EH (cell line): ENCODE measurements around the gene KMT2C.
"Not testable (repeated sequence)": the region's sequence is repeated elsewhere in the genome, so short reads cannot be mapped to it uniquely, and the experiment has no call there.

Experiments used
- DNase-seq: peaks from one replicate; pipeline ENCODE4 v3.0.0-alpha.2; 2015; ENCODE audit warnings: low read depth

The KMT2C gene

DNA sequence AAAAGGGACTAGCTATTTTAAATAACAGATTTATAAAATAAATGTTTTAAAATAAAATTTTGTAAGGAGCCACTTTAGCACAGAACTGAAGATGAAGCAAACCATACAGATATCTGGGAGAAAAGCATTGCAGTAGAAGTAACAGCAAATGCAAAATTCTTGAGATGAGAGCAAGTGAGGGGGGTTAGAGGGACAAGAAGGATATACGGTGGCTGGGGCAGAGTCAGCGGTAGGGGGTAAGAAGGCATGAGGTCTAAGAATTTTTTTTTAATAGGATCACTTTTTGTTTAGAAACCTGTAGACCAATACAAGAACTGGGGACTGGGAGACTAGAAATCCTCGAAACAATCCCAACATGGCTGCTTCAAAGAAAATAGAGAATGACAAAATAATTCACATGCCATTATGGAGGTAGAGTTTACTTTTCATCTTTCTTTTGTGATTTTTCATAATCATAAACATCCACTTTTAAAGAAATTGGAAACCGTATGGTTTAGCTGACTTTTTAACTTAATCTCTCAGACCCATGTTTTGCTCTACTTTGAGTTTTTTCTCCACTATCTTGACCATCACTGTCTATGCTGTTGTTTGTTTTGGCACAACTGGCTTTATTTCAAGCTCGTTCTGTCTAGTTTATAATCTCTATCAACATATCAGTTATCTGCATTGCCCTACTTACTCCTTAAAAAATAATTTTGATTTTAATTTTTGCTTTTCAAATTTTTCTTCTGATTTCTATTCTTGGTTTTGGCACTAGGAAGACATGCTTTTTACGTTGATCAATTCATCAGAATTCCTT, 73.5 kb downstream of the KMT2C start:
- DNase-seq = no peak

DNA sequence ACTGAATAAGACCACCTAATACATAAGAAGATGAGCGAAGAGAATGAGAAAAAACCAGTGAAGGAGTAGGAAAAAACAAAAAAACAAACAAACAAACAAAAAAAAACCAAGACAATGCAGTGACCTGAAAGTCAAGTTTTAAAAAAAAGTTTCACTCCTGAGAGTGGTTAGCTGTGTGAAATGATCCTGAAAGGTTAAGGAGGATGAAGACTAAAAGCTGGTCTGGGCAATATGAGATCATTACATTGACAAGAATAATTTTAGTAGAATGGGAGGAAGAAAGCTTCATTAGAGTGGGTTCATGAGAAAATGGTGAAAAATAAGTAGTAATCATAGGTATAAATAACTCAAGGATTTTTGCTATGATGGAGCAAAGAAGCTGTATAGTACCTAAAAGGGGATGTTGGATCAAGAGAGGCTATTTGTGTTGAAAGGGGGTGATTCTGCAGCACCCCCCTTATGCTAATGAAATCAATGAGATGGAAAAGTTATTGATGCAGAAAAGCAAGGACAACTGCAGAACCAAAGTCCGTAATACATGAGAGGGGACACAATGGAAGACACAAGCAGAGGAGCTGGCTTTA, 80.2 kb downstream of the KMT2C start:
- DNase-seq = no peak

DNA sequence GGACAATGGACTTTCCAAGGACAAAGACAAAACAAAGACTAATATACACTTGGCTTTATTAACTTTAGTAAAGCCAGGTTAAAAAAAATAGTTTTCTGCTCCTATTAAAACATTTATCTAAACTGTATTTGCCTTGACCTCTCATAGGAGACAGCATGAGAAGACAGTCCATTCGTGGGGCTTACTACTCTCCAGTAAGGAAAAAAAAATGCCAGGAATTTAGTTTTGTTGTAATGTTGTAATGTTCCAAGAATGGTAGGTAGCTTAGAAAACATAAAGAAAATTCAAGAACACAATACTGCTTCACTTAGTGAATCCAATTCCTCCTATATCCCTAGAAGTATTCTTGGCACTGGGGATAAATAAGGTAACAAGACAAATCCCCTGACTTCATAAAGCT, 81.7 kb downstream of the KMT2C start:
- peak; percentile 74 for DNase-seq

DNA sequence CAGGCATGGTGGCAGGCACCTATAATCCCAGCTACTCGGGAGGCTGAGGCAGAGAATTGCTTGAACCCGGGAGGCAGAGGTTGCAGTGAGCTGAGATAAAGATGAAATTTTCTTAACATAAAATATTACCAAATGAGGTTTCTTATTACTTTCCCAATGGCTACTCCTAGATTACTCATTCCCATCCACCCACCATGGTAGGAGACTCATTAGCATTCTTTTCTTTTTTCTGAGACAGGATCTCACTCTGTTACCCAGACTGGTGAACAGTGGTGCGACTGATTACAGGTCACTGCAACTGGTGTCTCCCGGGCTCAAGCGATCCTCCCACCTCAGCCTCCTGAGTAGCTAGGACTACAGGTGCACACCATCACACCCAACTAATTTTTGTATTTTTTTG, 82.5 kb downstream of the KMT2C start:
- peak; percentile 23 for DNase-seq

DNA sequence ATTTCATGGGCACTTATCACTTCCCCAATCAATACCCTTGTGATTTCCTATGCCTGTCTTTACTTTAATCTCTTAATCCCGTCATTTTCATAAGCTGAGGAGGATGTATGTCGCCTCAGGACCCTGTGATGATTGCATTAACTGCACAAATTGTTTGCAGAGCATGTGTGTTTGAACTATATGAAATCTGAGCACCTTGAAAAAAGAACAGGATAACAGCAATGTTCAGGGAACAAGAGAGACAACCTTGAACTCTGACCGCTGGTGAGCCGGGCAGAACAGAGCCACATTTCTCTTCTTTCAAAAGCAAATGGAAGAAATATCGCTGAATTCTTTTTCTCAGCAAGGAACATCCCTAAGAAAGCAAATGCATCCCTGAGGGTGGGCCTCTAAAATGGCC, 84.1 kb downstream of the KMT2C start:
- not testable (repeated sequence) for DNase-seq

DNA sequence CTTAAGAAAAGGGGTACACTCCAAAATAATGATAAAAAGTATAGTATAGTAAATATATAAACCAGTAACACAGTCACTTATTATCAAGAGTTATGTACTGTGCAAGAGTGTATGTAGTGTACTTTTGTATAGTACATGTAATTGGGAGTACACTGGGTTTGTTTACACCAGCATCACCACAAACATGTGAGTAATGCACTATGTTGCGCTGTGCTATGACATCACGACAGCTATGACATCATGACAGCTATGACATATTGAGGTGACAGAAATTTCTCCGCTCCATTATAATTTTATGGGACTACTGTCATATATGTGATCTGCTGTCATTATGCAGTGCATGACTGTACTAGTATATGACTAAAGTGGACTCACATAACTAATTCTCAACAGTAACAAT, 84.6 kb downstream of the KMT2C start:
- DNase-seq = no peak

DNA sequence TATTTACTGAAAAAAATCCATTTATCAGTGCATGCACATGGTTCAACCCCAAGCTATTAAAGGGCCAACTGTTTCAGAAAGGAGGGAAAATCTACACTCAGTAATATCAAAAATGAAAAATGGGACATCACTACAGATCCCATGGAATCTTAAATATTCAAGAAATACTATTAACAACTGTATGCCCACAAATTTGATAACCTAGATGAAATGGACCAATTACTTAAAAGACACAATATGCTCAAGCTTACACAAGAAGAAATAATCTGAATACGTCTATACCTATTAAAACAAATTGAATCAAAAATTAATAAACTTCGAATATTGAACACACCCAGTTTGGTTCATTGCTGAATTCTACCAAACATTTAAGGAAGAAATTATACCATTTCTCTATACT, 87.9 kb downstream of the KMT2C start:
- no peak for DNase-seq

DNA sequence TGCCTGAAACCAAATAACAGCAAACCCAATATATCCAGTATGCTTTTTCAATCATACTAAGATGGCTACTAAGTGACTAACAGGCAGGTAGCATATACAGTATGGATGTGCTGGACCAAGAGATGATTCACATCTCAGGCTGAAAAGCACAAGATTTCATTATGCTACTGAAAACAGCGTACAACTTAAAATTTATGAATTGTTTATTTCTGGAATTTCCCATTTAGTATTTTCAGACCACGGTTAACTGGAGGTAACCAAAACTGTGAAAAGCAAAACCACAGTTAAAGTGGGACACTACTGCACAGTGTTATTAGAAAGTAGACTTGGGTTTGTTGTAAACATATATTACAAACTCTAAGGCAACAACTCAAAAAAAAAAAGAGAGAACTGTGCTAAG, 91.5 kb downstream of the KMT2C start:
- DNase-seq = no peak

DNA sequence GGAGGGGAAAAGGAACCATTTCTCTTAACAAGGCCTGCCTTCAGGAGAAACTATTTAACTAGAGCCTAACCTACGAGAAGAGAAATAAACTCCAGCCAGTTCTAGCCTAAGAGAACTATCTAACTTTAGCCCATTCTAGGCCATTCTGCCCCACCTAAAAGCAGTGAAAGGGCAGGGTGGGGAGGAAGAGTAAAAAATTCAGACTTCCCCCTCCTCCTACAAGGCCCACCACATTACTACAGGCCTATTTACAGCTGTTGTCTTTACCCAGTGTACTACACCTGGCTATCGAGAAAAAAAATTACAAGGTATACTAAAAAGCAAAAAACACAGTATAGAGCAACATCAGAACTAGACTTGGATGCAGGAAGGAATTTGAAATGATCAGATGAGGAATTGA, 93.0 kb downstream of the KMT2C start:
- no peak for DNase-seq

DNA sequence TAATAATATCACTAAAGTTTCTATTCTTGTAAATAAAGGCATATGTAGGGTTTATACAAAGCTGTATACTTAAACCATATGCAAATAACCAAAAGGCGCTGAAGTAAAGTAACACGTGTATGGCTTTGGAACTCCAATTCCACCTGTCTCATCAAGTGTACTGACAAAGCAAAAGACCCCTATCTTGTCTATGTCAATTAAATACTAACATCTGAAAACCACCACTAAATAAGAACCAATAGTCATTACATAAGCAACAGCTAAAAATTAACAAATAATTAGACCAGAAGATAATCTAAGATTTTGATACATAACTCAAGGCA, 93.9 kb downstream of the KMT2C start:
- no peak for DNase-seq

DNA sequence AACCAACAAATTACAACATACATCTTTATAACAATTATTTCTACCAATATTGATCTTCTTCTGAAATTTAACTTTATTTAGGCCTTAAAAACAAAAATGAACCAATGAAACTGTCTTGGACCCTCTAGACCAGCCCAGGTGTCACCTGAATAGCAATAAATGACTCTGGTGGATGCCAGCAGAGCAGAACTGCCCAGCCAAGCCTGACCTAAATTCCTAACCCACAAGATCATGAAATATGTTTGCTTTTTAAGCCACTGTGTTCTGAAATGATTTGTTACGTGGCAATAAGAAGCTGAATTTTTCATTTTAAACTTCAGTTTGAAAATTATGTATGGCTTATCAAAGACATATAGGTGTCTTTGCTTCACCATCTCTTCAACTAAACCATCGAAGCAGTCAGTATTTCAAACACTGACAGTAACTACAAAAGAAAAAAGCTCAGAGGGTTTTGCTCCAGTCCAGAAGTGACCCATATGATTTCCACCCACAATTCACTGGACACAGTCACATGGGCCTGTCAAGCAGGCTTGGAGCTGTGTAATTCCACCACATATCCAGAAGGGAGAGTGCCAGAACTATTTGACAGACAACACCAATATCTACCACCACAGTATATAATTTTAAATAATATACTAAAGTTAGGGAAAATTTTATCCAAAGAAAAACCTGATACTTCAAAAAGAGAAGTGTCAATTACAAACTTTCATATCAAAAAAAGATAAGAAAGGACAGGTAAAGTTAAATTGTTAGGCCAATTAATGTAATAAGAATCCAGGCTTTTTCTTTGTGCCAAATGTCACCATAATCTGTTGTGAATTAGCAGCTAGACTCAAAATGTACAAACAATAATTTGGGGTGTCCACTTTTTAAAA, 94.5 kb downstream of the KMT2C start:
- DNase-seq = peak; percentile 71

DNA sequence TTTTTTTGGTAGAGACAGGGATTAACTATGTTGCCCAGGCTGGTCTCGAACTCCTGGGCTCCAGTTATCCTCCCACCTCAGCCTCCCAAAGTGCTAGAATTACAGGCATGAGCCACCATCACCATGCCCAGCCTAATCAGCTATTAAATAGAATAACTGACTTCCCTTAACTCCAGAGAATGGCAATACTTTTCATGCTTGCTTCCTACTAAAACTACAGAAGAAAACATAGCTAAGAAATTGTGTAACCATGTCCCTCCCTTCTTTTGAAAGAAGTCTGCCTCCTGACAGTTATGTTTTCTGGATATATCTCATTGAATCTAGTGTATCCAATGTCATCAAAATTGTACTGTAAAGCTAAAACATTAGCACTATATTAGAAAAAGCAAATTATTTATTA, 95.6 kb downstream of the KMT2C start:
- DNase-seq = no peak

DNA sequence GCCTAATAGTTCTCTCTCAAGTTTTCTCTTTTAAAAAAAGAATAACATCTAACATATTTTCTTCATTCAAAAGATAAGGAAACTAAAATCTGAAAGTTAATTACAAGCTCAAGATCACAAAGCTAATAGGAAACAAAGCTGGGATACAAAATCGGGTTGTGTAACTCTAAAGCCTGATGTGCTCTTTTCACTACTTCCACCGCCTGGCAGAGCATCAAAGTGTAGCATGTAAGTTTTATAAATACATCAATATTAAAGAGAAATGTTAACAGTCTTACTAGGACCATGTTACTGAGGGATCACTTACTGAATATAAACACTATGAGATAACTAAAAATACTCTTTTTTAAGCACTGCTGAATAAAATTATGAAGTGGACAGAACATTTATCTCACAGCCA, 97.2 kb downstream of the KMT2C start:
- DNase-seq = no peak

DNA sequence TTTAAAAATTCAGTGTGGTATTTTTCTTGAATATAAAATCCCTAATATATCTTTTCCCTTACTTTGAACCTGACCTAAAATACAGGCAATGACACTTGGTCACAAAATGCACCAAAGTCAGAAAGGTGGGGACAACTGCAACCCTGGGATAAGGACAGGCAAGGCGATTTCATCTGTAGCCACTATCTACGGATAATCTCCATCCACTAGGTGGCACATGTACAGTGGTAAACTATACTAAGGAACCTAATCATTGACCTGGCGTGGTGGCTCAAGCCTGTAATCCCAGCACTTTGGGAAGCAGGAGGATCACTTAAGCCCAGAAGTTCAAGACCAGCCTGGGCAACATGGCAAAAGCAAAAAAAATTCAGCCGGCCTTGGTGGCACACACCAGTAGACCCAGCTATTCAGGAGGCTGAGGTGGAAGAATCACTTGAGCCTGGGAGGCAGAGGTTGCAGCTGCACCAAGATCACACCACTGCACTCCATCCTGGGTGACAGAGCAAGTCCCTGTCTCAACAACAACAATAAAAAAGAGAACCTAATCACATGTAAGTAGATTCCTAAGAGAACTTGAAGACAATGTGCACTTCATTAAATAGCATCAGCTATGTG, 98.9 kb downstream of the KMT2C start:
- DNase-seq = peak; percentile 63

DNA sequence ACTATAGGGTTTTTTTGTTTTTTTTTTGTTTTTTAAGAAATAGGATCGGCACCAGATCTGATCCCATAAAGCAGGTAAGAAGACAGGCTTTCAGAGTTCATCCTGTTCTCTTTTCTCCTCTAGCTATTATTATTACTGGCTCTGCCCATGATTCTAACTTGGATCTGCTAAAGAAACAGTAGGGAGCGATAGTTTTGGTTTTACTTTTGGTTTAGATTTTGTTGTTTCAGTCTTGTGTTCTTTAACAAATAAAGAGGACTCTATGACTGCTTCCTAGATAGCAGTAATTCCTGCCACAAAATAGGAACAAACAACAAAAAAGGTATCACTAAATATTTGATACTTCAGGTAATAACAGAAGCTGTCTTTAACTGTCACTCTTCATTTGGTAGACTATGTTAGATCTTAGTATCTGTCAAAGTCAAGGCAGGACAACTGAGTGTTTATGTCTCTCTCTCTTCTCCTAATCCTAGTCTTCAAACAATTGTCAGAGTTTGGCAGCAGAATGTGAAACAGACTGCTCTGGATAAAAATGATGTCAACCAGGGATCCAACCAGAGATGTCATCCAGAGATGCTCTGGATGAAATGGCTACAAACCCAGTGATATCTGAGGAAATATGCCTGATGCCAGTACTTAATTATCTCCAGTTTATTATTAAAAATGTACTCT, 99.8 kb downstream of the KMT2C start:
- no peak for DNase-seq

DNA sequence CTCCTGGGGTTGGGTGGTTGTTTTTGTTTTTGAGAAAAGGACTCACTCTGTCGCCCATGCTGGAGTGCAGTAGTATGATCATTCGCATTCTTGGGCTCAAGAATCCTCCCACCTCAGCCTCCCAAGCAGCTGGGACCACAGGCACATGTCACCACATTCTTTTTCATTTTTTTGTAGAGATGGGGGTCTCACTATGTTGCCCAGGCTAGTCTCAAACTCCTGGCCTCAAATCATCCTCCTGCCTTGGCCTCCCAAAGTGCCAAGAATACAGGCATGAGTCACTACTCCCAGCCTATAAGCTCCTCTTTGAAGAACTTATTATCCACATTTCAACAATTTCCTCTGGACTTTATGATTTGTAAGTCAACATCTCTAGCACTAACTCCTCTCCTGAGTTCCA, 102.7 kb downstream of the KMT2C start:
- no peak for DNase-seq

DNA sequence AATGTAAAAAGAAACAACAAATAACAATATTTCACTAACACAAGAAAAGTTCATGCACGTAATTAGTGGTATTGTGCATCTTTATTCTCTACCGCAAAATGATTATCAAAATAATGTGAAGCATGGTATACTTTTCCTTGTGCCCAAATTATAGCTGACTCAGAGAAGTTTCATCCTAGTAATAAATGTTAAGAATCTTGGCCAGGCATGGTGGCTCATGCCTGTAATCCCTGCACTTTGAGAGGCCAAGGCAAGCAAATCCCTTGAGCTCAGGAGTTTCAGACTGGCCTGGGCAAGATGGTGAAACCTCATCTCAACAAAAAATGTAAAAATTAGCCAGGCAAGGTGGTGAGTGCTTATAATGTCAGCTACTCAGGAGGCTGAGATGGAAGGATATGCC, 105.0 kb downstream of the KMT2C start:
- DNase-seq = no peak

DNA sequence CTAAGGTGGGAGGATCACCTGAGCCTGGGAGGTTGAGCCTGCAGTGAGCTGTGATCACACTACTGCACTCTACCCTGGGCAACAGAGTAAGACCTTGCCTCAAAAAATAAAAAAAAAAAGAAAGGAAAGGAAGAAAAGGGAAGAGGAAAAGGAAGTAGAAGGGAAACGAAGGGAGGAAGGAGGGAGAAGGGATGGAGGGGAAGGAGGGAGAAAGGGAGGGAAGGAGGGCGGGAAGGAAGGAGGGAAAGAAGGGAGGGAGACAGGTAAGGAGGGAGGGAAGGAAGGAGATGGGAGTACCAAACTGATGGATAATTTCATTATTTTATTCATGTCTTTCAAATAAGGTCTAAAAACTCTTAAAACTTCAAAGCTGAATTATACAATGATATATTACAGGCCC, 106.3 kb downstream of the KMT2C start:
- DNase-seq = no peak

DNA sequence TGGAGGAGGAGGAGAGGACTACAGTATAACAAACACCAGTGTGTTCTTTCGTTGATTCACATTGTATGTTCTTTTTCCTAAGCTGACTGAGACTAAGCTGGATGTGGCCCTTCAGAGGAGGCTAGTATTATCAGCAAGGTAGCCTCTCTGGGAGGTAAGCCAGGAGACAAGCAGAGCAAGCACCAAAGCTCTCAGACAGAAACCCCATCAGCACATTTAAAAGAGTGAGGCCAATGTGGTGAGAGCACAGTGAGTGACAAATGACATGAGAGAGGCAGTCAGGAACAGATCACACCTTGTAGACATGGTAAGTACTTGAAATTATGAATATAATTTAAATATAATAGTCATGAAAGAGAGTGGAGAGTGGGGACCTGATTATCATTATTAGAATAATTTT, 107.6 kb downstream of the KMT2C start:
- no peak for DNase-seq

DNA sequence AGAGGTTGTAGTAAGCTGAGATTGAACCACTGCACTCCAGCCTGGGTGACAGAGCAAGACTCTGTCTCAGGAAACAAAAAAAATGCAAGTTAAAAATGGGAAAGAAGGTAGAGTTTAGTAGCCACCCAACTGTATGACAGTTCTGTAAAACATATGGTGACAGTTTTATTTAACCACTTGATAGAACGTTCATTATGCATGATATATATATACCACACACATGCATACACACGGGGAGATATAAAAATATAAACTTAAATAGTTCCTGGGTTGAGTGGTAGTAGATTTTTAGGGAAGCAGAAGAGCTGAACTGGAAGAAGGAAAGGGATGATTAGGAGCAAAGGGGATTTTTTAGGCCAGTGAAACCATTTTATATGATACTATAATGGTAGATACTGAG, 120.0 kb downstream of the KMT2C start:
- no peak for DNase-seq

DNA sequence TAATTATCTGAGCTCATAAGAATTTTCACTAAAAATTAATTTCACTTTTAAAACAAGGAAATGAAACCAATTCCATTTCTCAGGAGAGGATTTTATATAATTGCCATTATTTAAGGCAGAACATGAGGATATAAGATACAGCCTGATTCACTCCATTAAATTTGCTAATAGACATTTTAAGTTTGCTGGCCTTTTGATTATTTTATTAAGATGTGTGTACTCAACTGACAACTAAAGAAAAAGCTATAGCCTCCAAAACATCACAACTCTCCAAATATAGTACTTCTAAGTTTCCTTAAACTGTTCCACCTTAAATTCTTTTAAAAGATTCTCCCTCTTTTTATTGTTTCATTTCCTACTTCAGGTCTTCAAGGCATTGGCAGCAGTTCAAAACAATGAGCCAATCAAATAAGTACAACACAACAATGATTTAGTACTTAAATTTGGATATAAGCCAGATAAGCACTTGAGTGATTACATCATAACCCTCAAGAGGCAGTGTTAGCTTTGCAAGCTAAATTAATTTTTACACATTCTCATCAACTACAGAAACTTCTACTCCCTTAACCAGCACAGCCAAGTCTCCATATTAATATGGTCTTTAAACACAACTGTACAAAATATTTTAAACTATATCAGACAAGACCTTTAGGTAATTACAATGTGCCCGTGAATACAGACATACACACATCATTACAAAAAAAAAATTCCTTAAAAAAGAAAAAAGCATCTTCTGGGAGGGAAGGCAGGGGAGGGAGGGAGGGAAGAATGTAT, 121.8 kb downstream of the KMT2C start:
- peak; percentile 84 for DNase-seq
